Renal cortical epithelial cell (primary cell): Measurements from ENCODE around the gene LHX2. TPM values are rescaled to one million over a fixed set of nuclear protein-coding genes. Genes with fewer than 3 reads are reported as not detected.

Experiments
- DNase-seq: peaks from one replicate; pipeline ENCODE4 v3.0.0-alpha.2; 2011; ENCODE audit warnings: low read depth
- total RNA-seq: library from RNA; depleted of rRNA; stranded (reverse); fragments of >200 nt; gene quantifications from 2 replicates; pipeline ENCODE4 v1.2.3, GENCODE V29; 2014

Gene LHX2
- total RNA-seq, 1 donor from 2014 or later: not detected

GRCh38 chr9:123999661-124000060 is 11.9 kb upstream of the LHX2 start:
- no peak for DNase-seq

DNA sequence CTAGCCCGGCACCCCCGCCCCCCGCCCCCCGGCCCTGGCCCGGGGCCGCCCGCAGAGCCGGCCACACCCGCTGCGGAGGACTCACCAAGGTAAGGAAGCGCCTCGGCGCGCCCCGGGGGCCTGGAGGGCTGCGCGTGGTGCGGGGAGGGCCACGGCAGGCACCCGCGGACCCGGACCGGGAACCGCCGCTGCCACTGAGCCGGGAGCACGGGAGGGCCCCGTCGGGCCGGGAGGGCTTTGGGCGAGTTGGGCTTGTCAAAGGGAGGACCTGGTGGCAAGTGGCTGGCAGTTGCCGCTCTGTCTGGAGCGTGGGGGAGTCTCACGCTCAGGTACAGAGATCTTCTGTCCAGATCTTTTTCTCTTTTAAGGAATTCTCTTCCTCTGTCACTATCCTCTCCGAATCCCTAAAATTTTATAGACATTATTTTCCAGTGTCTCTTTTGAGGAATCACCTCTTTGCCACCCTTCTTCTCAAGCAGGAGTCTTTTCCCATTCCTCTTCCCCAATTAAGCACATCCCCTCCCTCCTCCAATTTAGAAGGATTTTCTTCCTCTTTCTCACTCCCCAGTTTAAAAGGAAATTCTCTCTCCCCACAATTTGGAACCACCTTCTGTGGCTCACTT is 11.3 kb upstream of the LHX2 start:
- DNase-seq: no peak

DNA sequence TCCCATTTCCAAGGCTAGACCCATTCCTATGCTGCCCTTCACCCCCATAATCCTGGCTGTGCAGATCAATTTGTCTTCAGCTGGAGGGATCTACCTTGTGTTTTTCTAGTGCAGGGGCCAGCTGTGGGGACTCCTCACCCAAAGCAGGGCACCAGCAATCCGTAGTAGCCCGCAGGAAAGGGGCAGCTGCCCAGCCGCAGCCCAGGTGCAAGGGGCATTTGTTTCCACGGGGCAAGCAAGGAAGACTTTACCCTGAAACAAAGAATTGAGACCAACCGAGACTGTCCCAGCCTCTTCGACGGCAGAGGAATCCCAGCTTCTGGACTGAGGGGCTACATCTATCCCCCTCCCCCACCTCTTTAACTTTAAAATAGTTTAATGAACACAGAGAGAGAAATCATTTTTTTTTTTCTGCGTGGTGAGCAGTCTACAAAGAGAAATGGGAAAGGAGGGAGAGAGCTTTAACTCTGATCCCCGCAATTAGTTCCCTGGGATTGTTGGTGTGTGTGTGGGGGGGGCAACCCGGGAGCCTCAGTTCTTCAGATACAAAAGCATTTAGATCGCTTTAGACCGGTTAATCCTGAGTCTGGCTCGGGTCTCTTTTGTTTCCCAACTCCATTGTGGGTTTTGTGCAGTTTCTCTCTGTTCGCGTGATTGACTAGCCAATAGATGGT is 10.6 kb upstream of the LHX2 start:
- DNase-seq: no peak

DNA sequence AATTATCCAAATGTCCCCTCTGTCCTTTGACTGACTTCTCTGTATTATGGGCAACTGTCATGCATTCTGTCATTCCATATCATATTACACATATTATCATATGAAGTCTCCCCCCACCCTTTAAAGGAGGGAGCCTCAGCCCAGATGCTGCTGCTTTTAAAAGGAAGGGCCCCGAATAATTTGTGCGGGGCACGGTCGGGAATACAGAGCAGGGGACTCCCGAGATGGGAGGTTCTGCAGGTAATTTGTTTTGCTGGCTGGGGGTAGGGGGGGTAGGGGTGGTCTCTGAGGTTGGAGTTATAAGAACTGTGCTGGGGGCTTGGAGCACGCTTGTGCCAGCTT is 10.1 kb upstream of the LHX2 start:
- DNase-seq: no peak

DNA sequence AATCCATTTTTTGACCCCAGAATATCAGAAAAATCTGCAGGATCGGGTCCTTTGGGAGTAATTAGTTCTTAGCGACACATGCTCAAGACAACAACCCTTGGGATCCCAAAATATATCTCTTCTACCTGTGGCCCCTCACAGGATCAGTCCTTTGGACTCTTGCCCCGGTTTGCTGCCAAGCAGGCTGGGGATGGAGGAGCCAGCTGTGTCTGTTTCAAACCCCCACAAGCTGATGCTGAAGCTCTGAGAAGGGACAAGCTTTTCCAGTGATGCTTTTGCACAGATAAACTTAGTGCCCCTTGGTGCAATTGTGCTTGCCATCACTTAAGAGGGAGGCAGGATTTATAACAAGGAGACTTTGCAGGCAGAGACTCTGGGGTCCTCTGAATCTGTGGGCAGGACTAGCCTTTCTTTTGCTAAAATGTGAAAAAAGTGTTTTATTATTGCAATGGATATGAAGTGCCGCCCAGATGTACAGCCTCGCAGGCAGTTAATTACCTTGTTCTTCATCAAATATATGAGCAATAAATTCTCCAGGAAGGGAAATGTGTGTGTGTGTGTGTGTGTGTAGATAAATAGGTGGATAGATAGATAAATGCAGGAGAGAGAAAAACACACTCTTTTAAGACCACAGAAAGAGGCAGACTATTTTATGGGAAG is 9.6 kb upstream of the LHX2 start:
- no peak for DNase-seq

DNA sequence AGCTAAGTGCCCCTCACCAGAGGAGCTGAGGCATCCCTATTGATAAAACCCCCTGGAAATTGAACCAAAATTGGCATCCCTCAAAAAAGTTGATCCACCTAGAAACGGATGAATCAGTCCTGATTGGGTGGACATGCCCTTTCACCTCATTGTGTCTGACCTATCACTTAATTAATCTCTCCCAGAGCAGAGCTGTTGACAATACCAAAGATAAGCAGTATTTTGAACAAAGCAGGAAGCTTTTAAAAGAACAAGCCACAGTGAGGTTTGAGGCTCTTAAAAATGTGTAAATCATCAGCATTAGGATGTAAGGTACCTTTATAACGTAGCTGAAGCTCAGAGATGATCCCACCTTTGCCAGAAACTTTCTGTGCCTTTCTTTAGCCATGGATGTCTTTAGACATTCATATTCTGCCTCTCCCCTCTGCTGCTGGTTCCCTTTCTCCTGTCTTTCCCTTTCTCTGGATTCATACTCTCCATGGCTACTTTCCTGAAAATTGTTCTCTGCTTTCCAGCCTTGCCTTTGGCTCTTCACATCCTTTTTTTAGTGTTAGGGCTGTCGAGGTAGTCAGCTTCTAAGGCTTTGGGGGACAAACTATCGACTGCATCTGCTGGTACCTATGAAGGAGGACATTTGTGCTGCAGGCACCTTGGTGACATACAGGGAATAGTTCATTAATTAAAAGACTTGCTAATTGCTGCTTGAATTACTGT is 7.8 kb upstream of the LHX2 start:
- no peak for DNase-seq

DNA sequence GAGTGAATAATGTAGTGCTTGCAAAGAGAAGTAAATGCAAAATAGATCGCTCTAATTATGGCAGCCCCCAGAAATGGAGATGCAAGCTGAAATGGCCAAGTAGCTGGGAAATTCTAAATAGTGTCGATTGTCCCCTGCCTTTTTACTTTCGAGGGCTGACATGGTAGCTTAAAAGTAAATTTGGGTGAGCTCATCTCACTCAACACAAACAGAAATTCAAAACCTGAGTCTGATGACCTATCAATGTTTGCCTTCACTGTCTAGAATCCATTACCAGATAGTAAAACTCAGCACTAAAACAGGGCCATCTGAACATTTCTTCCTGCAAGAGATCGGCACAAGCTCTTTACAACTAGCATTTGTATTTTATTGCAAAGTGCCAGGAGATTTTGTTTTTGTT is 7.0 kb upstream of the LHX2 start:
- DNase-seq: no peak

GRCh38 chr9:124005029-124005771 is 6.4 kb upstream of the LHX2 start:
- no peak for DNase-seq

DNA sequence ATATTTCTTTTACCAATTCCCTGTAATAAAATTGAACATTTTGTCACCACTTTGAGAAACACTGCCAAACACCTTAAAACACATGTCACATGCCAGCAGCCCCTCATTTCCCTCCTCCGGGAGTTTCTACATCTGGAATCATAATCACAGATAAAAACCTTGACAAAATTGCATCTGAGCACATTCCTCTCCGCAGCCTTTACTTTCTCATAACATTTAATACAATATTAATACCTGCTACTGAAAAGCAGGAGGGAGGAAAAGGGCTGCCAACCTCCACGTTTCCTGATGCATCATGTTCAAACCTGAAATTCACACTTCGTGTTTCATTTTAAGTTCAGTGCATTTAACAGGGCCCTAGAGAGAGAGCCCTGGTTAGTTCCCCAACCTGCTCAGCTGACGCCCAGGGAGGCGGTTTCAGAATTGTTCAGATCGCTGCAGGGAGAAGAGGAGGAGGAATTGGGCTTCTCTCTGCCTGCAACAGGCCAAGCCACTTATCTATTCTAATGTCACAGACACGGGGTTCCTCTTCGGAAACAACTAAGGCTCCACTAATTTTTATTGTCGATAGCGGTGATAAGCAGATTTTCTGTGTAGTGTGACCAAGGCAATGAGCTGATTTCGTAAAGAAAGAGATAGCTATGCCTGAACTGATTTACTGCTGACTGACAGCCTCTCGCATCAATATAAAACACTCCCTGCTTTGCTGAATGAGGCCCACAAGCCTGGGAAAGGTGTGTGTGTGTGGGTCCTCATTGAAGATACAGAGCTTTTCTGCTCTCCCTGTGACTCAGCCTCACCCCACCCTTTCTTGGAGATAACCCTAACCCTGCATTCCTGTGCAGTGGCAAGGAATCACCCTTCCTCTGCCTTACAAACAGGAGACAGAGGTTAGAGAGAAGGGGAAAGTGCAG is 4.9 kb upstream of the LHX2 start:
- no peak for DNase-seq

GRCh38 chr9:124007565-124008302 is 3.8 kb upstream of the LHX2 start:
- no peak for DNase-seq

DNA sequence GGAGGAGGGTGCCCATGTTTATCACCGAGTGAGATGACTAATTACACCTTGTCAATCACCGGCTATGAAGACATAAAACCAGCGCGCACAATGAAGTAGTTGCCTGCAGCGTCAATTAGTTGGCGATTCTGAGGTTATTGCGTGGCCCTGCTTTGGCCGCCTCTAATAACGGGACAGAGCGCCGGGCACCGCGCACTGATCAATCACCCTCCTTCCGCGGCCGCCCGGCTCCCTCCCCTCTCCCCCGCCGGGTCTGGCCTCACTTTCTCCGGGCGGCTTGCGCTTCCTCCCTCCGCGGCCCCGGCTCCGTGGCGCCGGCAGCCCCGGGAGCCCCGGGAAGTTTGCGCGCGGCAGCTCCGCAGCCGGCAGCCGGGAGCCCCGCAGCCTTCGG is 3.3 kb upstream of the LHX2 start:
- no peak for DNase-seq

GRCh38 chr9:124008694-124009530 is 2.7 kb upstream of the LHX2 start:
- DNase-seq: no peak

GRCh38 chr9:124009531-124010217 is 1.9 kb upstream of the LHX2 start:
- DNase-seq: no peak

DNA sequence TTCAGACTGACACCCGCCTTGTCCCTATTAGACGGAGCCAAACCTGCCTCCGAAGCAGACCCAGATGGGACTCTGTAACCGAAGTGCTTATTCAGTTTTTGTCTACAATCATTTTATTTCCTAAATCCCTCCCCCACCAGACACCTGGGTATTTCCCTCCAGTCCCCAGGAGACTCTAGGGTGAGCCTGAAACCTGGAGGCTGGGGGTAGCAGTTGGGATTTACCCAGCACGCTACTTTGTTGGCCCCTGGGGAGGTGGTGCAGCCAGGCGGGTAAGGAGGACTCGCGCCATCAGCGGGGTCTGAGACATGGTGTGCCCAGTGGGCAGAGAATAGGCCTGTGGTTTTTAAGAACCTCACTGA is 1.3 kb upstream of the LHX2 start:
- DNase-seq: no peak

GRCh38 chr9:124010665-124011321 is 775 bp upstream of the LHX2 start:
- no peak for DNase-seq

DNA sequence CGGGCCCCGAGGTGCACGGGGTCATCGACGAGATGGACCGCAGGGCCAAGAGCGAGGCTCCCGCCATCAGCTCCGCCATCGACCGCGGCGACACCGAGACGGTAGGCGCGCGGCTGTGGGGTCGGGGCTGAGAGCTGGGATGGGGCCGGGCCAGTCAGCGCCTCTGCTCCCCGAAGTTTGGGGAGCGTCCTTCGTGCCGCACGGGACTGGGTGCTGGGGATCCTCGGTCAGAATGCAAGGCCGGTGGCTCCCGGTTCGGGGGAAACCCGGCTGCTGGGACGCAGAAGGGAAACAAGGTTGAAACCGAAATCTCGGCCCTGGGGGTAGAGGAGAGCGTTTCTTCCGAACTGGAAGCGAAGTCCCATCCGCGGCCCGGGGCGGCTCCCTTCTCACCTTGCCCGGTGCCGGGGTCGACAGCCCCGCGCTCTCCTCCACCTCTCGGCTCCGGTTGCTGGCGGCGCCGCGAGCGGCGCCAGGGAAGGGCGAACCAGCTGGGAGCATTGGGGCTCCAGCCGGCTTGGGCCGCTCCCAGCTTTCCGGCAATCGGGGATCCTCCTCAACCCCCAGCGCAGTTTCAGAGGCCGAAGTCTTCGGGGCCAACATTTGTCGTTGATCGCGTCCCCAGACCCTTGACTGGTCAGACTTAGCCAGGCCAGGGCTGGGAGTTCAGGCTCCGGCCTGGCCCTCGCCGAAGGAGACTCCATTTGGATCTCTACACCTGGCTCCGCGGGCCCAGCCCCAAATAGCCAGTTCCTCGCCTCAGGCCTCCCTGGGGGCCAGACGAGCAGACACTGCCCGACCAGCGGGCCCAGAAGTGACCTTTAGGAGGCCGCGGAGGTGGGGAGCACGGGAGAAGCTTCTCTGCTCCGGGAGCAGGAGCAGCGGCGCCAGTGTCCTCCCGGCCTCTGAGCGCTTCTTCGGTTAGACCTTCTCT is 1.1 kb downstream of the LHX2 start:
- DNase-seq: no peak
